IPS-NIHi7 (cell line): ENCODE measurements around the gene GJB6.
A peak's percentile ranks its signal among the peaks of the same experiment; 100 is the strongest.

Experiments
- DNase-seq: peaks from one replicate; pipeline ENCODE4 v3.0.0; 2012; ENCODE audit warnings: mixed read lengths; ENCODE audit errors: extremely low spot score

Gene GJB6

GRCh38 chr13:20227288-20227687, 4.8 kb downstream of the GJB6 start:
- DNase-seq: no peak

GRCh38 chr13:20222553-20222952, 9.6 kb downstream of the GJB6 start:
- DNase-seq: no peak

GRCh38 chr13:20221772-20222171, 10.3 kb downstream of the GJB6 start:
- no peak for DNase-seq

- DNase-seq: no peak
Measured at GRCh38 chr13:20219577-20219976, 12.5 kb downstream of the GJB6 start.

- no peak for DNase-seq
Measured at GRCh38 chr13:20217168-20217567, 15.0 kb downstream of the GJB6 start.

- no peak for DNase-seq
Measured at GRCh38 chr13:20209948-20210347, 22.2 kb downstream of the GJB6 start.

GRCh38 chr13:20206698-20207235, 25.4 kb downstream of the GJB6 start:
- DNase-seq: no peak

GRCh38 chr13:20206065-20206697, 25.9 kb downstream of the GJB6 start:
- no peak for DNase-seq

- no peak for DNase-seq
Measured at GRCh38 chr13:20198781-20199180, 33.3 kb downstream of the GJB6 start.

GRCh38 chr13:20197361-20197834, 34.7 kb downstream of the GJB6 start:
- DNase-seq: peak; percentile 56

- DNase-seq: no peak
Measured at GRCh38 chr13:20195801-20196200, 36.3 kb downstream of the GJB6 start.

- DNase-seq: no peak
Measured at GRCh38 chr13:20193907-20194631, 38.0 kb downstream of the GJB6 start.

GRCh38 chr13:20193162-20193906, 38.8 kb downstream of the GJB6 start:
- no peak for DNase-seq

GRCh38 chr13:20192836-20193161, 39.3 kb downstream of the GJB6 start, which contains the start of gene GJB2:
Gene GJB2, minus strand, starts transcription at chr13:20192938. Its CDS starts 3,357 bp downstream, at chr13:20189581.
- DNase-seq: no peak

- DNase-seq: peak; percentile 60
Measured at GRCh38 chr13:20192158-20192835, 39.8 kb downstream of the GJB6 start.

GRCh38 chr13:20191311-20192157, 40.6 kb downstream of the GJB6 start:
- no peak for DNase-seq

GRCh38 chr13:20190481-20191310, 41.4 kb downstream of the GJB6 start:
- DNase-seq: no peak

GRCh38 chr13:20190076-20190475, 42.0 kb downstream of the GJB6 start:
- no peak for DNase-seq

- peak; percentile 39 for DNase-seq
Measured at GRCh38 chr13:20188667-20189553, 43.2 kb downstream of the GJB6 start.
